Ishikawa (cell line): ENCODE data around the gene HNRNPC.

ENCODE experiments used
- CEBPB ChIP-seq: IDR thresholded peaks from 2 replicates; pipeline ENCODE4 v1.6.1; 2012
- CREB1 ChIP-seq: IDR thresholded peaks from 2 replicates; pipeline ENCODE4 v1.6.1; 2012; ENCODE audit warnings: low read depth
- EGR1 ChIP-seq: IDR thresholded peaks from 2 replicates; pipeline ENCODE4 v1.6.1; 2012
- EP300 ChIP-seq: IDR thresholded peaks from 2 replicates; pipeline ENCODE4 v1.6.1; 2012; ENCODE audit warnings: borderline replicate concordance
- FOXM1 ChIP-seq: IDR thresholded peaks from 2 replicates; pipeline ENCODE4 v1.6.1; 2012; ENCODE audit warnings: low read depth, borderline replicate concordance
- NFIC ChIP-seq: IDR thresholded peaks from 2 replicates; pipeline ENCODE4 v1.6.1; 2012
- RAD21 ChIP-seq: IDR thresholded peaks from 2 replicates; pipeline ENCODE4 v1.6.1; 2012; ENCODE audit warnings: low read depth
- TAF1 ChIP-seq: IDR thresholded peaks from 2 replicates; pipeline ENCODE4 v1.6.1; 2012; ENCODE audit warnings: low read depth, mild to moderate bottlenecking
- TCF12 ChIP-seq: IDR thresholded peaks from 2 replicates; pipeline ENCODE4 v1.6.1; 2012; ENCODE audit warnings: low read depth
- TEAD4 ChIP-seq: IDR thresholded peaks from 2 replicates; pipeline ENCODE4 v1.6.1; 2012
- USF1 ChIP-seq: IDR thresholded peaks from 2 replicates; pipeline ENCODE4 v1.6.1; 2012
- YY1 ChIP-seq: IDR thresholded peaks from 2 replicates; pipeline ENCODE4 v1.6.1; 2012; ENCODE audit warnings: low read depth
- ZBTB7A ChIP-seq: IDR thresholded peaks from 2 replicates; pipeline ENCODE4 v1.6.1; 2012; ENCODE audit warnings: low read depth
- TF ChIP-seq, protein P1 (sequence below): IDR thresholded peaks from 2 replicates; pipeline ENCODE4 v1.6.1; 2012; ENCODE audit warnings: low read depth, mild to moderate bottlenecking
- TF ChIP-seq, protein P2 (sequence below): IDR thresholded peaks from 2 replicates; pipeline ENCODE4 v1.6.1; 2012

HNRNPC gene

GRCh38 chr14:21240417-21240816 lies 28.8 kb downstream of the HNRNPC start:
- no peak for TF ChIP-seq CREB1
- TF ChIP-seq TEAD4: no peak
- no peak for TF ChIP-seq TAF1
- no peak for TF ChIP-seq EP300
- no peak for TF ChIP-seq EGR1

DNA sequence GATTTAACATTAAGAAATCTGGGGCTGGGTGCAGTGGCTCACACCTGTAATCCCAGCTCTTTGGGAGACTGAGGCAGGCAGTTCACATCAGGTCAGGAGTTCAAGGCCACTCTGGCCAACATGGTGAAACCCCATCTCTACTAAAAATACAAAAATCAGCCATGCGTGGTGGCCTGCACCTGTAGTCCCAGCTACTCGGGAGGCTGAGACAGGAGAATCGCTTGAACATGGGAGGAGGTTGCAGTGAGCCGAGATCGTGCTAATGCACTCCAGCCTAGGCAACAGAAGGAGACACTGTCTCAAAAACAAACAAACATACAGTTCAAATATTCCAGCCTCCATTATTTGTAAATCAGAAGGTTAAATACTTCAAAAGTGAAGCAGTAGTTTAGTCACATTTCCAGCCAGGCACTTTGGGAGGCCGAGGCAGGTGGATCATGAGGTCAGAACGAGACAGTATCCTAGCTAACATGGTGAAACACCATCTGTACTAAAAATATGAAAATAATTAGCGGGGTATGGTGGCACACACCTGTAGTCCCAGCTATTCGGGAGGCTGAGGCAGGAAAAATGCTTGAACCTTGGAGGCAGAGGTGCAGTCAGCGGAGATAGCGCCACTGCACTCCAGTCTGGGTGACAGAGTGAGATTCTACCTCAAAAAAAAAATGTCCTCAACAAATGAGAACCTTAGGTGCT lies 30.3 kb downstream of the HNRNPC start:
- no peak for TF ChIP-seq EP300
- TF ChIP-seq USF1: no peak
- TF ChIP-seq YY1: no peak
- TF ChIP-seq TEAD4: no peak
- no peak for TF ChIP-seq ZBTB7A
- no peak for TF ChIP-seq CEBPB
- no peak for TF ChIP-seq EGR1
- TF ChIP-seq NFIC: no peak
- no peak for TF ChIP-seq FOXM1
- no peak for TF ChIP-seq TAF1
- no peak for TF ChIP-seq CREB1
- no peak for TF ChIP-seq RAD21
- TF ChIP-seq TCF12: no peak
- TF ChIP-seq, protein P1, sequence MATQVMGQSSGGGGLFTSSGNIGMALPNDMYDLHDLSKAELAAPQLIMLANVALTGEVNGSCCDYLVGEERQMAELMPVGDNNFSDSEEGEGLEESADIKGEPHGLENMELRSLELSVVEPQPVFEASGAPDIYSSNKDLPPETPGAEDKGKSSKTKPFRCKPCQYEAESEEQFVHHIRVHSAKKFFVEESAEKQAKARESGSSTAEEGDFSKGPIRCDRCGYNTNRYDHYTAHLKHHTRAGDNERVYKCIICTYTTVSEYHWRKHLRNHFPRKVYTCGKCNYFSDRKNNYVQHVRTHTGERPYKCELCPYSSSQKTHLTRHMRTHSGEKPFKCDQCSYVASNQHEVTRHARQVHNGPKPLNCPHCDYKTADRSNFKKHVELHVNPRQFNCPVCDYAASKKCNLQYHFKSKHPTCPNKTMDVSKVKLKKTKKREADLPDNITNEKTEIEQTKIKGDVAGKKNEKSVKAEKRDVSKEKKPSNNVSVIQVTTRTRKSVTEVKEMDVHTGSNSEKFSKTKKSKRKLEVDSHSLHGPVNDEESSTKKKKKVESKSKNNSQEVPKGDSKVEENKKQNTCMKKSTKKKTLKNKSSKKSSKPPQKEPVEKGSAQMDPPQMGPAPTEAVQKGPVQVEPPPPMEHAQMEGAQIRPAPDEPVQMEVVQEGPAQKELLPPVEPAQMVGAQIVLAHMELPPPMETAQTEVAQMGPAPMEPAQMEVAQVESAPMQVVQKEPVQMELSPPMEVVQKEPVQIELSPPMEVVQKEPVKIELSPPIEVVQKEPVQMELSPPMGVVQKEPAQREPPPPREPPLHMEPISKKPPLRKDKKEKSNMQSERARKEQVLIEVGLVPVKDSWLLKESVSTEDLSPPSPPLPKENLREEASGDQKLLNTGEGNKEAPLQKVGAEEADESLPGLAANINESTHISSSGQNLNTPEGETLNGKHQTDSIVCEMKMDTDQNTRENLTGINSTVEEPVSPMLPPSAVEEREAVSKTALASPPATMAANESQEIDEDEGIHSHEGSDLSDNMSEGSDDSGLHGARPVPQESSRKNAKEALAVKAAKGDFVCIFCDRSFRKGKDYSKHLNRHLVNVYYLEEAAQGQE: no peak
- TF ChIP-seq, protein P2, sequence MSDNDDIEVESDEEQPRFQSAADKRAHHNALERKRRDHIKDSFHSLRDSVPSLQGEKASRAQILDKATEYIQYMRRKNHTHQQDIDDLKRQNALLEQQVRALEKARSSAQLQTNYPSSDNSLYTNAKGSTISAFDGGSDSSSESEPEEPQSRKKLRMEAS: no peak

GRCh38 chr14:21236948-21237797 lies 32.1 kb downstream of the HNRNPC start:
- no peak for TF ChIP-seq EP300
- no peak for TF ChIP-seq ZBTB7A
- no peak for TF ChIP-seq TCF12
- TF ChIP-seq FOXM1: no peak
- TF ChIP-seq CREB1: no peak

DNA sequence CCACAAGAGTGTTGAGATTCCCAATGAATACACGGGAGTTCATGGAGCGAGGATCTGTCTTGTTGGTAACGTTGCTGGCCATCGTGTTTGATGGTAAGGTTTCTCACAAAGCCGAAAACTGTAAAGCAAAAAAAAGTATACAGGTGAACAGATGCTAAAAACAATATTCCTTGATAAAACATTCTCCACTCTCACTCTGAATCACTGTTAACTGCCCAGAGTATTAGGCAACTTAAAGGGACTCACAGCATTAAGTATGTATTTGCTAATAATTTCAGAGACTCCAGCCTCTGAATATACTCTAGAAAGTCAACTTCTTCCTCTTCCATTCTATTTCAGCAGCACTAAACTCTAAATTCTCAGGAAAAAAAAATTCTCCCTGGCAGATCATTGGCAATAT lies 35.1 kb downstream of the HNRNPC start:
- TF ChIP-seq TCF12 (no peak), TAF1 (no peak), YY1 (no peak), EGR1 (no peak), FOXM1 (no peak), CEBPB (no peak), RAD21 (no peak), EP300 (no peak), NFIC (no peak), CREB1 (no peak), USF1 (no peak), ZBTB7A (no peak)
- TF ChIP-seq, protein P2: no peak
- TF ChIP-seq, protein P1: no peak

GRCh38 chr14:21233457-21234076 lies 35.7 kb downstream of the HNRNPC start:
- TF ChIP-seq ZBTB7A (no peak), EP300 (no peak), CREB1 (no peak), CEBPB (no peak), TAF1 (no peak), TCF12 (no peak), NFIC (no peak), EGR1 (no peak), RAD21 (no peak), TEAD4 (no peak), USF1 (no peak), YY1 (no peak), FOXM1 (no peak)
- TF ChIP-seq, protein P1: no peak
- TF ChIP-seq, protein P2: no peak
